GM21447 (cell line): ENCODE data around the gene FBXO5.
"Not testable (repeated sequence)": the region's sequence is repeated elsewhere in the genome, so short reads cannot be mapped to it uniquely, and the experiment has no call there.

Experiments
- ATAC-seq: cut with Tn5 transposase; IDR thresholded peaks from one replicate; pipeline ENCODE4 v1.9.1; 2021; ENCODE audit not compliant: unreplicated experiment

FBXO5 gene

DNA sequence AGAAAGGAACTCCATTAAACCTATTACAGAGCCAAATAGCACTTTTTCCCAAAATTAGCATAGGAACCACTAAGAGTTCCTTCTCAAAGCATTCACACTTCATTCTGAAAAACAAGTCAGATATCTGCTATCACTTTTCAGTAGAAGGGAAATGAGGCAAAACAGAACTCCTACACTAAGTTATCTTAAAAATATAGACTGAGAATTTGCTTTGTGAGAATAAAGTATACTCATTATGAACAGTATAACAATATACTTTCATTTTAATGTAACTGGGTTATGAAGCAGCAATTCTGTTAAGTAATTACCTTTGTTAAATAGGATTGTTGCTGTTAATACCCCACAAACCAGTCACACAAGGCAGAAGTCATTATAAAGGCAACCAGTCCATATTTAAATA is 11.0 kb upstream of the FBXO5 start:
- no peak for ATAC-seq

DNA sequence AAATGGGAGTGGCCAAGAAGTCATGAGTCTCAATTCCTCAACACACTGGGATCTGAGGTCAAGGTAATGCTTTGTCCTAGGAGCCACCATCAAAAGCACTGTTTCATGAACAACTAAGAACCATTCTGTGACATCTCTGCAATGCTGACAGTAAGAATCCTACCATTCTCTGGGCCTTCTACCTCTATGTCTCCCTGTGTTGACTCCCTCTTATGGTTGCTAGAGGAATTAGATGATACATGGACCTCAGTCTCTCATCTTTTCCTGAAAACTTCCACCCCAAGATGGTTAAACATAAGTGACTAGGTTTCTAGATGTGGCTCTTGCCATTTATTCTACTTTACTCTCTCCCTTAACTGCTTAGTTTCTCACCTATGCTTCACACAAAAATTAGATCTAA is 10.6 kb upstream of the FBXO5 start:
- no peak for ATAC-seq

DNA sequence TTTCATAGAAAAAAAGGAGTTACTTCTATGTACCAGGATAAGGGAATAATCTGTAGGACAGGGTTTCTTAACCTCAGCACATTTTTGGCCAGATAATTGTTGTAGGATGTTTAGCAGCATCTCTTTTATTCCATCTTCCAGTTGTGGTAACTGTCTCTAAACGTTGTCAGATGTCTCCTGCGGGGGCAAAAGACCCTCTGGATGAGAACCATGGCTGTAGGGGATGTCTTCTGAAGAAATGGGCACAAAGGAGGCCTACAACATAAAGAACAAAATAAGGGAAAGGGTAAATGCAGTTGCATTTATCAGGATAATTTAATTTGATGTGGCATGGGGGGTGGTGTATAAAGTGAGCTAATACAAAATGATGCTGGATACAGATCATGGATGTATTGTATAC is 4.1 kb upstream of the FBXO5 start:
- ATAC-seq = no peak

DNA sequence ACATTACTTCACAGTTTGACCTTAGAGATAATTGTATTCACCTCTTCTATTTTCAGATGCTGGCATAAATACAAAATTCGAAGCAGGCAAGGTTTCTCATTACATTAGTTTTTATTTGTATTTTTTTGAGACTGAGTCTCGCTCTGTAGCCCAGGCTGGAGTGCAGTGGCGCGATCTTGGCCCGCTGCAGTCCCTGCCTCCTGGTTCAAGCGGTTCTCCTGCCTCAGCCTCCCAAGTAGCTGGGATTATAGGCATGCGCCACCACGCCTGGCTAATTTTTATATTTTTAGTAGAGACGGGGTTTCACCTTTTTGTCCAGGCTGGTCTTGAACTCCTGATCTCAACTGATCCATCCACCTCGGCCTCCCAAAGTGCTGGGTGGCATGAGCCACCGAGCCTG is 2.5 kb upstream of the FBXO5 start:
- not testable (repeated sequence) for ATAC-seq

GRCh38 chr6:152984513-152984872 is 1.7 kb upstream of the FBXO5 start:
- peak; percentile 32 for ATAC-seq

DNA sequence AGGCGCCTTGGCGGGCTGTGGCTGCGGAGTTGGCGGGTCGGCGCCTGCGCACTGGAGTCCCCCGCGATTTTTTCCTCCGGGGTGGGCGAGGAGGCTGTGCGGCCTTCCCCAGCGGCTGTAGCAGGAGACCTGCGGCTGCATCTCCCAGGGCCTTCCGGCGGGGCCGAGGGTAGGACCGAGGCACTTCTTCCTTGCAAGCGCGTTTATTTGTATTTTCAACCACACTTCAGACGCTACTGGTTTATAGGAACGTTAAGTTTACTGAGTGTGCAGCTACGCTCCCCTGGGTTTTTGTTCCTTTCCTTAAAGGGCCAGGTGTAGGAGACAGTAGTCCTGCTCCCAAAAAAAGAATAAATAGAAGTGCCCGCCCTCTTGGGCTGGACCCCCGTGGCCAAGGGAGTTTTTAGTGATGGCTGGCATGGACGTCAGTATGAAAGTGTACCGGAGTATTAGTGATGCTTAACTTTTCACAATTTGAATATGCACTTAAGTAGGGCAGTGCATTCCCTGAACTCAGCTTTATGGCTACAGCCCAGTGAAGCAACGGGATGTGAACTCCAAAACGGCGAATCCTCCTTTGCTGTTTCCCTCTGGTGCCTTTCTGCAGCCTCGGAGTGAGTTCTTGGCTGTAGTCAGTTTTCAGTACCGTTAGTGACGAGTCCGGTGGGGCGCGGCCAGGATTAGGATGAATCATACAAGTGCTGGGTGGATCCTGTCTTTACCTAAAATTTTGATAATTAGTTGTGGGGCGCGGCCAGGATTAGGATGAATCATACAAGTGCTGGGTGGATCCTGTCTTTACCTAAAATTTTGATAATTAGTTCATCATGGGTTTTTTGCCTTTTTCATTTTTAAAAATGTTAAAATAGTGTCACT is 1.0 kb upstream of the FBXO5 start:
- peak; percentile 26 for ATAC-seq

GRCh38 chr6:152981989-152982903 is 595 bp downstream of the FBXO5 start:
- ATAC-seq = no peak

GRCh38 chr6:152981219-152981618 is 1.6 kb downstream of the FBXO5 start:
- ATAC-seq = no peak

GRCh38 chr6:152980656-152981055 is 2.2 kb downstream of the FBXO5 start:
- no peak for ATAC-seq

- ATAC-seq = no peak
Measured at GRCh38 chr6:152979116-152979515, 3.7 kb downstream of the FBXO5 start.

DNA sequence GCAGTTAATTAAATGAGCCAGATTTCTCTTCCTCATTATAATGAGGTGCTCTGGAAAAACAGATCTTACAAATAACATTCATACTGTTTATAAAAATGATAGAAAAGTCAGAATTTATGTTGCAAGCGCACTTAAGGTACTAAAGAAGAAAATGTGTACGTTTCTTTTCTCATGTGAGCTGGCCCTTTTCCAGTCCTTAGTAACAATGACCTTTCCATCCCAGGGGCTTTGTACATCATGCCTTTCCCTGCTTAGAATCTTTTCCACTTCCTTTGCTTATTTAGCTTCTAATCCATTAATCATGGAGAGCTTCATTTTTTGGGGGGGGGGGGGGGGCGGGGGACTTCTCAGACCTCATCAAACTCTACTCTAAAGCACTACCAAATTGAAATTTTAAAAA is 4.8 kb downstream of the FBXO5 start:
- ATAC-seq = no peak

- ATAC-seq = no peak
Measured at GRCh38 chr6:152977556-152977955, 5.3 kb downstream of the FBXO5 start.

- ATAC-seq = no peak
Measured at GRCh38 chr6:152976749-152977148, 6.1 kb downstream of the FBXO5 start.

GRCh38 chr6:152975204-152975915 is 7.5 kb downstream of the FBXO5 start:
- peak; percentile 46 for ATAC-seq

- no peak for ATAC-seq
Measured at GRCh38 chr6:152973916-152974315, 8.9 kb downstream of the FBXO5 start.

- ATAC-seq = no peak
Measured at GRCh38 chr6:152969688-152970418, 13.0 kb downstream of the FBXO5 start.

DNA sequence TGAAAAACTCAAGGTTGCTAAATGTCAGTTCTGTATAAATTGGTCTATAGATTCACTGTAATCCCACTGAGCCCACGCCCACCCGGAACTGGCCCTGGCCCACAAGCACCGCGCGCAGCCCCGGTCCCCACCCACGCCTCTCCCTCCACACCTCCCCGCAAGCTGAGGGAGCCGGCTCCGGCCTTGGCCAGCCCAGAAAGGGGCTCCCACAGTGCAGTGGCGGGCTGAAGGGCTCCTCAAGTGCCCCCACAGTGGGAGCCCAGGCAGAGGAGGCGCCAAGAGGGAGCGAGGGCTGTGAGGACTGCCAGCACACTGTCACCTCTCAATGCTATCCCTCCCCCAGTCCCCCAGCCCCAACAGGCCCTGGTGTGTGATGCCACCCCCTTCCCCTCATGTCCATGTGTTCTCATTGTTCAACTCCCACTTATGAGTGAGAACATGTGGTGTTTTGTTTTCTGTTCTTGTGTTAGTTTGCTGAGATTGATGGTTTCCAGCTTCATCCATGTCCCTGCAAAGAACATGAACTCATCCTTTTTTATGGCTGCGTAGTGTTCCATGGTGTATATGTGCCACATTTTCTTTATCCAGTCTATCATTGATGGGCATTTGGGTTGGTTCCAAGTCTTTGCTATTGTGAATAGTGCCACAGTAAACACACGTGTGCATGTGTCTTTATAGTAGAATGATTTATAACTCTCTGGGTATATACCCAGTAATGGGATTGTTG is 16.5 kb downstream of the FBXO5 start:
- ATAC-seq = not testable (repeated sequence)

- ATAC-seq = no peak
Measured at GRCh38 chr6:152959333-152959732, 23.5 kb downstream of the FBXO5 start.

DNA sequence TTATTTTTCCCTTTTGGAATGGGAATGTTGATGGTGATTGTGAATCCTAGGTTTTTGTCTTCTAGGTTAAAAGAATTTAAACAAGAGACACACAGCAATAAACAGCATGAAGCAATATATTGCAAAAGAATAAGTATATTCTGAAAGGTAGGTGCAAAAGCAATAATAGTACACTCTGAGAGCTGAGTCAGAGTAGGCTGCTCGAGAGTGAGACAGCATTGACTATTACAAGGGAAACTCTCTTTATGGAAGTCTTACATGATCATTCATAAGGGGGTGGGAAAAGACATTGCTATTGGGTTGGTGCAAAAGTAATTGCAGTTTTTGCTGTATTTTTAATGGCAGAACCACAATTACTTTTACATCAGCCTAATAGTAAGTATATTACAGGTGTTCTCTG is 25.0 kb downstream of the FBXO5 start:
- ATAC-seq = no peak

DNA sequence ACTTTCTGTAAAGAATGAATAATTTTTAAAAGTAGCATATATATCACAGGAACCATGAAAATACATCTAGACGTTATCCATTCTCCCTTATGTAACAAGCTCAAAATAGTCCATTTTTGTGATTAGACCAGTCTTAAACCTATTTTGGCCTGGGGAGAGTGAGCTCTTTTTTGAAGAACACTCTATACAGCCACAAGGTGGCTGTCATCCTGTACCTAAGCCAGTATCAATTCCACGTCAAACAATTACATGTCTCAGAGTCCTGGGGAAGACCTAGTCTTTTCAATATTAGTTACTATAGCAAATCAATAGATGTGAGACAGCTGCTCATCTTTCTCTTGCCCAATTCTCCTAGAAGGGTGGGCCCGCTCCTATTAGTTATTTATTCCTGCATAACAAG is 28.4 kb downstream of the FBXO5 start:
- ATAC-seq = no peak
